Liver (tissue), 9 donors: Measurements from ENCODE around the gene BEST2. TPM values are rescaled to one million over a fixed set of nuclear protein-coding genes. Genes with fewer than 3 reads are reported as not detected.
A peak's percentile ranks its signal among the peaks of the same experiment; 100 is the strongest.

Experiments
- DNase-seq: peaks from one replicate; pipeline ENCODE4 v3.0.0-alpha.2; 2017; ENCODE audit warnings: low spot score
- H3K27ac ChIP-seq, 2 donors: one replicate each; pipeline ENCODE4 v1.7.0; 2013; ENCODE audit warnings: inconsistent platforms in 2 of 2, low read length in 2 of 2, control low read depth in 1 of 2, low read depth in 1 of 2, mild to moderate bottlenecking in 1 of 2
- H3K27me3 ChIP-seq, 4 donors: one replicate each; pipeline versions ENCODE4 v1.6.1 to v1.7.0; 2013; ENCODE audit warnings: low read length in 3 of 4, inconsistent platforms in 1 of 4, mild to moderate bottlenecking in 1 of 4, moderate library complexity in 1 of 4; ENCODE audit not compliant: control insufficient read depth in 4 of 4, insufficient read depth in 4 of 4
- H3K36me3 ChIP-seq, 4 donors: one replicate each; pipeline versions ENCODE4 v1.6.1 to v1.7.0; 2013; ENCODE audit warnings: low read length in 3 of 4, mild to moderate bottlenecking in 3 of 4, low read depth in 1 of 4, moderate library complexity in 1 of 4; ENCODE audit not compliant: control insufficient read depth in 4 of 4, insufficient read depth in 3 of 4
- H3K4me1 ChIP-seq, 4 donors: one replicate each; pipeline versions ENCODE4 v1.6.1 to v1.7.0; 2013; ENCODE audit warnings: low read length in 3 of 4, mild to moderate bottlenecking in 3 of 4, moderate library complexity in 1 of 4; ENCODE audit not compliant: control insufficient read depth in 4 of 4, insufficient read depth in 4 of 4
- H3K4me3 ChIP-seq, 3 donors: one replicate each; pipeline versions ENCODE4 v1.6.1 to v1.7.0; 2013; ENCODE audit warnings: low read length in 3 of 3, control low read depth in 1 of 3, low read depth in 1 of 3, mild to moderate bottlenecking in 1 of 3
- H3K9ac ChIP-seq, 2 donors: one replicate each; pipeline ENCODE4 v1.7.0; 2013; ENCODE audit warnings: low read length in 2 of 2, mild to moderate bottlenecking in 2 of 2, moderate library complexity in 2 of 2, control low read depth in 1 of 2, low read depth in 1 of 2
- H3K9me3 ChIP-seq, 4 donors: one replicate each; pipeline versions ENCODE4 v1.6.1 to v1.7.0; 2013; ENCODE audit warnings: low read length in 3 of 4; ENCODE audit not compliant: control insufficient read depth in 4 of 4
- EGR1 ChIP-seq, 2 donors: IDR thresholded peaks; 2 replicates each; pipeline ENCODE4 v1.6.1; 2016 to 2018; ENCODE audit warnings: antibody characterized with exemption in 2 of 2, low read depth in 2 of 2
- FOXA1 ChIP-seq: IDR thresholded peaks from 2 replicates; pipeline ENCODE4 v1.6.1; 2016; ENCODE audit warnings: antibody characterized with exemption
- HNF4A ChIP-seq, 2 donors: conservative IDR thresholded peaks; 2 replicates each; pipeline ENCODE4 v1.6.1; 2016; ENCODE audit warnings: antibody characterized with exemption in 2 of 2, mild to moderate bottlenecking in 2 of 2
- HNF4G ChIP-seq: IDR thresholded peaks from 2 replicates; pipeline ENCODE4 v1.6.1; 2016; ENCODE audit warnings: antibody characterized with exemption
- NR2F2 ChIP-seq: IDR thresholded peaks from 2 replicates; pipeline ENCODE4 v1.6.1; 2016; ENCODE audit warnings: antibody characterized with exemption
- RAD21 ChIP-seq, 2 donors: IDR thresholded peaks; 2 replicates each; pipeline ENCODE4 v1.6.1; 2016; ENCODE audit warnings: antibody characterized with exemption in 2 of 2, mild to moderate bottlenecking in 2 of 2
- REST ChIP-seq: IDR thresholded peaks from 2 replicates; pipeline ENCODE4 v1.6.1; 2016; ENCODE audit warnings: antibody characterized with exemption, mild to moderate bottlenecking
- RXRA ChIP-seq, 2 donors: IDR thresholded peaks; 2 replicates each; pipeline ENCODE4 v1.6.1; 2017 to 2018; ENCODE audit warnings: antibody characterized with exemption in 2 of 2, mild to moderate bottlenecking in 1 of 2
- SP1 ChIP-seq: IDR thresholded peaks from 2 replicates; pipeline ENCODE4 v1.6.1; 2018; ENCODE audit warnings: antibody characterized with exemption, mild to moderate bottlenecking
- TAF1 ChIP-seq: conservative IDR thresholded peaks from 2 replicates; pipeline ENCODE4 v1.6.1; 2016; ENCODE audit warnings: antibody characterized with exemption, mild to moderate bottlenecking
- YY1 ChIP-seq: IDR thresholded peaks from 2 replicates; pipeline ENCODE4 v1.6.1; 2016; ENCODE audit warnings: antibody characterized with exemption, mild to moderate bottlenecking
- ZBTB33 ChIP-seq: IDR thresholded peaks from 2 replicates; pipeline ENCODE4 v1.6.1; 2016; ENCODE audit warnings: antibody characterized with exemption
- WGBS: extraction: QIAGEN DNeasy Blood & Tissue Kit; methylation state at CpG from one replicate; pipeline ENCODE4 v1.1.7; 2013; 5-methylcytosine and 5-hydroxymethylcytosine counted together
- polyA plus RNA-seq, 2 donors: library from polyadenylated mRNA; stranded (reverse) in 1 of 2; unstranded in 1 of 2; fragments of 200-250 nt in 1 of 2; fragments of >200 nt in 1 of 2; fragmentation: Nextera tagmentation in 1 of 2; extraction: Ambion mirVana in 1 of 2; gene quantifications; one replicate each; pipeline versions ENCODE4 v1.2.1 to v1.2.3, GENCODE V29; 2013 to 2015
- total RNA-seq, 2 donors: library from RNA; depleted of rRNA; stranded (reverse); fragments of >200 nt; gene quantifications; one replicate each; pipeline ENCODE4 v1.2.3, GENCODE V29; 2014
- TF ChIP-seq, protein P1 (sequence below): fragments of 150-350 bp; IDR thresholded peaks from 2 replicates; pipeline ENCODE4 v1.5.1; 2017; ENCODE audit warnings: improper control_type of control experiment, low read depth, low read length; ENCODE audit not compliant: missing input control
- TF ChIP-seq, protein P2 (sequence below): IDR thresholded peaks from 2 replicates; pipeline ENCODE4 v1.6.1; 2016; ENCODE audit warnings: antibody characterized with exemption
- TF ChIP-seq, protein P3 (sequence below): IDR thresholded peaks from 2 replicates; pipeline ENCODE4 v1.6.1; 2016; ENCODE audit warnings: antibody characterized with exemption
- donor health status: healthy.
- donor health status: healthy.
- donor health status: healthy.
- donor health status: healthy.
- donor health status: healthy.

BEST2 gene
- total and polyA plus RNA-seq, 4 donors, result not detected

GRCh38 chr19:12788682-12789097 lies 37.1 kb downstream of the BEST2 start:
- H3K27ac ChIP-seq, result peak overlapping the region; percentile 98 to 99
- DNase-seq, result peak; percentile 83
- H3K4me1 ChIP-seq, result peaks cover 7 to 38% (median 21%) of the 10 kb centered on the region in 4 donors
- H3K9ac ChIP-seq, result peak overlapping the region; percentile 75 to 96
- under 1% methylated on average over 12 of the region's 12 CpGs for whole genome bisulfite sequencing
- no peaks in the 10 kb centered on the region for H3K36me3 ChIP-seq
- peak overlapping the region; percentile 58 to 66 (median 59) for H3K4me3 ChIP-seq
- H3K9me3 ChIP-seq, result no peaks in the 10 kb centered on the region
- TF ChIP-seq, protein P1, sequence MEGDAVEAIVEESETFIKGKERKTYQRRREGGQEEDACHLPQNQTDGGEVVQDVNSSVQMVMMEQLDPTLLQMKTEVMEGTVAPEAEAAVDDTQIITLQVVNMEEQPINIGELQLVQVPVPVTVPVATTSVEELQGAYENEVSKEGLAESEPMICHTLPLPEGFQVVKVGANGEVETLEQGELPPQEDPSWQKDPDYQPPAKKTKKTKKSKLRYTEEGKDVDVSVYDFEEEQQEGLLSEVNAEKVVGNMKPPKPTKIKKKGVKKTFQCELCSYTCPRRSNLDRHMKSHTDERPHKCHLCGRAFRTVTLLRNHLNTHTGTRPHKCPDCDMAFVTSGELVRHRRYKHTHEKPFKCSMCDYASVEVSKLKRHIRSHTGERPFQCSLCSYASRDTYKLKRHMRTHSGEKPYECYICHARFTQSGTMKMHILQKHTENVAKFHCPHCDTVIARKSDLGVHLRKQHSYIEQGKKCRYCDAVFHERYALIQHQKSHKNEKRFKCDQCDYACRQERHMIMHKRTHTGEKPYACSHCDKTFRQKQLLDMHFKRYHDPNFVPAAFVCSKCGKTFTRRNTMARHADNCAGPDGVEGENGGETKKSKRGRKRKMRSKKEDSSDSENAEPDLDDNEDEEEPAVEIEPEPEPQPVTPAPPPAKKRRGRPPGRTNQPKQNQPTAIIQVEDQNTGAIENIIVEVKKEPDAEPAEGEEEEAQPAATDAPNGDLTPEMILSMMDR, result no peak
- TF ChIP-seq SP1, result peak; percentile 58
- peak in 1 of 2 donors; percentile 5 for TF ChIP-seq RAD21 (IDR thresholded peaks at IDR 0.05)
- TF ChIP-seq REST, result peak; percentile 35
- TF ChIP-seq HNF4A (conservative IDR thresholded peaks at IDR 0.05), result peak; percentile 44 to 55
- no peak for TF ChIP-seq HNF4G
- no peak for TF ChIP-seq ZBTB33
- peak; percentile 12 for TF ChIP-seq YY1
- peak; percentile 58 for TF ChIP-seq NR2F2
- TF ChIP-seq FOXA1, result no peak
- TF ChIP-seq, protein P2, sequence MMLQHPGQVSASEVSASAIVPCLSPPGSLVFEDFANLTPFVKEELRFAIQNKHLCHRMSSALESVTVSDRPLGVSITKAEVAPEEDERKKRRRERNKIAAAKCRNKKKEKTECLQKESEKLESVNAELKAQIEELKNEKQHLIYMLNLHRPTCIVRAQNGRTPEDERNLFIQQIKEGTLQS, result no peak
- TF ChIP-seq EGR1 (IDR thresholded peaks at IDR 0.05; ENCODE audit: low read depth in 2 of 2), result peak; percentile 35 to 58
- TF ChIP-seq TAF1, result no peak
- TF ChIP-seq RXRA (IDR thresholded peaks at IDR 0.05), result peak; percentile 47 to 60
- TF ChIP-seq, protein P3, sequence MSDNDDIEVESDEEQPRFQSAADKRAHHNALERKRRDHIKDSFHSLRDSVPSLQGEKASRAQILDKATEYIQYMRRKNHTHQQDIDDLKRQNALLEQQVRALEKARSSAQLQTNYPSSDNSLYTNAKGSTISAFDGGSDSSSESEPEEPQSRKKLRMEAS, result peak; percentile 37
- H3K27me3 ChIP-seq, result no peaks in the 10 kb centered on the region
